ENCODE results near the gene TAPBPL.
"Not testable (repeated sequence)": the region's sequence is repeated elsewhere in the genome, so short reads cannot be mapped to it uniquely, and the experiment has no call there.

TAPBPL gene

GRCh38 chr12:6427796-6428195 is 24.0 kb upstream of the TAPBPL start:
- H3K14ac ChIP-seq (ENCODE audit: low read length in 2 of 2); H3K9me3 ChIP-seq (ENCODE audit: control insufficient read depth, low read length); H3K27ac ChIP-seq (ENCODE audit: low read length, poor library complexity, severe bottlenecking); H3K4me1 ChIP-seq (ENCODE audit: control insufficient read depth, insufficient read depth, low read depth, low read length); H2BK12ac ChIP-seq (ENCODE audit: low read length in 2 of 2); H2BK15ac ChIP-seq (ENCODE audit: low read depth, poor library complexity, severe bottlenecking); H3K27me3 ChIP-seq (ENCODE audit: control insufficient read depth in 1 of 2, insufficient read depth in 1 of 2, low read length in 2 of 2); H3K4me2 ChIP-seq (ENCODE audit: low read length, poor library complexity, severe bottlenecking); DNase-seq; H4K8ac ChIP-seq (ENCODE audit: low read length); H2BK120ac ChIP-seq (ENCODE audit: low read depth, low read length); H3K36me3 ChIP-seq (ENCODE audit: control insufficient read depth in 1 of 2, insufficient read depth in 2 of 2, low read depth in 1 of 2, low read length in 2 of 2); H2AFZ ChIP-seq (ENCODE audit: low read depth, low read length); H3K79me1 ChIP-seq (replicated peaks; ENCODE audit: low read length, poor library complexity, severe bottlenecking); H3K4me3 ChIP-seq (ENCODE audit: insufficient read depth in 1 of 2, low read depth in 1 of 2, low read length in 2 of 2); H3K18ac ChIP-seq (ENCODE audit: low read depth in 1 of 2, low read length in 2 of 2); H3K4ac ChIP-seq (ENCODE audit: low read depth in 1 of 2, low read length in 2 of 2); H3K9ac ChIP-seq (ENCODE audit: low read length); H2BK5ac ChIP-seq (ENCODE audit: low read depth, low read length, poor library complexity, severe bottlenecking); H4K91ac ChIP-seq (ENCODE audit: low read length); H3K23ac ChIP-seq (ENCODE audit: low read length in 2 of 2); H2AK5ac ChIP-seq (ENCODE audit: low read length, severe bottlenecking): not testable (repeated sequence)
- 96% methylated on average over 10 of the region's 10 CpGs for WGBS

GRCh38 chr12:6428326-6428725 is 23.5 kb upstream of the TAPBPL start:
- H3K23ac ChIP-seq (ENCODE audit: low read length in 2 of 2), result no peak overlapping the region
- no peak overlapping the region for H3K9ac ChIP-seq (ENCODE audit: low read length)
- H3K18ac ChIP-seq (ENCODE audit: low read depth in 1 of 2, low read length in 2 of 2), result no peak overlapping the region
- H4K91ac ChIP-seq (ENCODE audit: low read length), result no peak overlapping the region
- H3K4me3 ChIP-seq (ENCODE audit: insufficient read depth in 1 of 2, low read depth in 1 of 2, low read length in 2 of 2), result no peak overlapping the region
- H3K36me3 ChIP-seq (ENCODE audit: control insufficient read depth in 1 of 2, insufficient read depth in 2 of 2, low read depth in 1 of 2, low read length in 2 of 2), result no peaks in the 10 kb centered on the region
- no peak overlapping the region for H2BK12ac ChIP-seq (ENCODE audit: low read length in 2 of 2)
- no peak overlapping the region for H2AFZ ChIP-seq (ENCODE audit: low read depth, low read length)
- no peak overlapping the region for H3K14ac ChIP-seq (ENCODE audit: low read length in 2 of 2)
- no peak for DNase-seq
- no peak overlapping the region for H2BK15ac ChIP-seq (ENCODE audit: low read depth, poor library complexity, severe bottlenecking)
- H3K27ac ChIP-seq (ENCODE audit: low read length, poor library complexity, severe bottlenecking), result no peak overlapping the region
- no peak overlapping the region for H2BK5ac ChIP-seq (ENCODE audit: low read depth, low read length, poor library complexity, severe bottlenecking)
- no peak overlapping the region for H2BK120ac ChIP-seq (ENCODE audit: low read depth, low read length)
- no peaks in the 10 kb centered on the region for H3K27me3 ChIP-seq (ENCODE audit: control insufficient read depth in 1 of 2, insufficient read depth in 1 of 2, low read length in 2 of 2)
- no peak overlapping the region for H4K8ac ChIP-seq (ENCODE audit: low read length)
- no peak overlapping the region for H3K4ac ChIP-seq (ENCODE audit: low read depth in 1 of 2, low read length in 2 of 2)
- no peaks in the 10 kb centered on the region for H3K9me3 ChIP-seq (ENCODE audit: control insufficient read depth, low read length)
- no peaks in the 10 kb centered on the region for H3K79me1 ChIP-seq (replicated peaks; ENCODE audit: low read length, poor library complexity, severe bottlenecking)
- H3K4me2 ChIP-seq (ENCODE audit: low read length, poor library complexity, severe bottlenecking), result no peak overlapping the region
- peaks cover 9% of the 10 kb centered on the region for H3K4me1 ChIP-seq (ENCODE audit: control insufficient read depth, insufficient read depth, low read depth, low read length)
- no peak overlapping the region for H2AK5ac ChIP-seq (ENCODE audit: low read length, severe bottlenecking)
- 96% methylated on average over 3 of the region's 3 CpGs for WGBS

GRCh38 chr12:6430124-6430989 is 21.5 kb upstream of the TAPBPL start:
- Histone ChIP-seq H3K4ac (ENCODE audit: low read depth in 1 of 2, low read length in 2 of 2) (peak overlapping the region; percentile 12 to 90), H3K79me1 (replicated peaks; ENCODE audit: low read length, poor library complexity, severe bottlenecking) (no peaks in the 10 kb centered on the region), H3K18ac (ENCODE audit: low read depth in 1 of 2, low read length in 2 of 2) (peak overlapping the region; percentile 29 to 85), H3K4me3 (ENCODE audit: insufficient read depth in 1 of 2, low read depth in 1 of 2, low read length in 2 of 2) (peak overlapping the region in 1 of 2 experiments; percentile 73), H2AFZ (ENCODE audit: low read depth, low read length) (peak overlapping the region; percentile 54), H3K23ac (ENCODE audit: low read length in 2 of 2) (no peak overlapping the region), H3K14ac (ENCODE audit: low read length in 2 of 2) (no peak overlapping the region), H3K27me3 (ENCODE audit: control insufficient read depth in 1 of 2, insufficient read depth in 1 of 2, low read length in 2 of 2) (no peaks in the 10 kb centered on the region), H3K4me1 (ENCODE audit: control insufficient read depth, insufficient read depth, low read depth, low read length) (peaks cover 9% of the 10 kb centered on the region), H4K91ac (ENCODE audit: low read length) (peak overlapping the region; percentile 96), H4K8ac (ENCODE audit: low read length) (peak overlapping the region; percentile 90), H3K4me2 (ENCODE audit: low read length, poor library complexity, severe bottlenecking) (no peak overlapping the region), H3K27ac (ENCODE audit: low read length, poor library complexity, severe bottlenecking) (no peak overlapping the region), H2BK120ac (ENCODE audit: low read depth, low read length) (peak overlapping the region; percentile 78), H3K9me3 (ENCODE audit: control insufficient read depth, low read length) (no peaks in the 10 kb centered on the region), H2BK12ac (ENCODE audit: low read length in 2 of 2) (peak overlapping the region; percentile 84 to 90), H2AK5ac (ENCODE audit: low read length, severe bottlenecking) (peak overlapping the region; percentile 1), H3K36me3 (ENCODE audit: control insufficient read depth in 1 of 2, insufficient read depth in 2 of 2, low read depth in 1 of 2, low read length in 2 of 2) (no peaks in the 10 kb centered on the region), H2BK15ac (ENCODE audit: low read depth, poor library complexity, severe bottlenecking) (no peak overlapping the region), H3K9ac (ENCODE audit: low read length) (peak overlapping the region; percentile 94), H2BK5ac (ENCODE audit: low read depth, low read length, poor library complexity, severe bottlenecking) (no peak overlapping the region)
- DNase-seq, result peak; percentile 97
- 32% methylated on average over 13 of the region's 19 CpGs for WGBS

- H4K8ac ChIP-seq (ENCODE audit: low read length), result no peak overlapping the region
- no peak overlapping the region for H3K18ac ChIP-seq (ENCODE audit: low read depth in 1 of 2, low read length in 2 of 2)
- WGBS, result 89% methylated on average over 4 of the region's 5 CpGs
- H3K9me3 ChIP-seq (ENCODE audit: control insufficient read depth, low read length), result no peaks in the 10 kb centered on the region
- no peak overlapping the region for H3K4me2 ChIP-seq (ENCODE audit: low read length, poor library complexity, severe bottlenecking)
- no peak overlapping the region for H2BK120ac ChIP-seq (ENCODE audit: low read depth, low read length)
- H3K27ac ChIP-seq (ENCODE audit: low read length, poor library complexity, severe bottlenecking), result no peak overlapping the region
- H2BK15ac ChIP-seq (ENCODE audit: low read depth, poor library complexity, severe bottlenecking), result no peak overlapping the region
- H2AK5ac ChIP-seq (ENCODE audit: low read length, severe bottlenecking), result no peak overlapping the region
- no peaks in the 10 kb centered on the region for H3K79me1 ChIP-seq (replicated peaks; ENCODE audit: low read length, poor library complexity, severe bottlenecking)
- no peak for DNase-seq
- H3K4ac ChIP-seq (ENCODE audit: low read depth in 1 of 2, low read length in 2 of 2), result no peak overlapping the region
- H3K9ac ChIP-seq (ENCODE audit: low read length), result no peak overlapping the region
- no peaks in the 10 kb centered on the region for H3K36me3 ChIP-seq (ENCODE audit: control insufficient read depth in 1 of 2, insufficient read depth in 2 of 2, low read depth in 1 of 2, low read length in 2 of 2)
- no peak overlapping the region for H3K14ac ChIP-seq (ENCODE audit: low read length in 2 of 2)
- no peak overlapping the region for H2AFZ ChIP-seq (ENCODE audit: low read depth, low read length)
- H3K4me1 ChIP-seq (ENCODE audit: control insufficient read depth, insufficient read depth, low read depth, low read length), result peaks cover 7% of the 10 kb centered on the region
- H3K23ac ChIP-seq (ENCODE audit: low read length in 2 of 2), result no peak overlapping the region
- H3K27me3 ChIP-seq (ENCODE audit: control insufficient read depth in 1 of 2, insufficient read depth in 1 of 2, low read length in 2 of 2), result no peaks in the 10 kb centered on the region
- no peak overlapping the region for H4K91ac ChIP-seq (ENCODE audit: low read length)
- no peak overlapping the region for H3K4me3 ChIP-seq (ENCODE audit: insufficient read depth in 1 of 2, low read depth in 1 of 2, low read length in 2 of 2)
- no peak overlapping the region for H2BK12ac ChIP-seq (ENCODE audit: low read length in 2 of 2)
- no peak overlapping the region for H2BK5ac ChIP-seq (ENCODE audit: low read depth, low read length, poor library complexity, severe bottlenecking)
Measured at GRCh38 chr12:6432991-6433390, 18.9 kb upstream of the TAPBPL start.
